HG03039 (cell line): ENCODE measurements around the gene ZNF823.
"Not testable (repeated sequence)": the region's sequence is repeated elsewhere in the genome, so short reads cannot be mapped to it uniquely, and the experiment has no call there.

ENCODE experiments used
- ATAC-seq: cut with Tn5 transposase; IDR thresholded peaks from one replicate; pipeline ENCODE4 v1.9.1; 2021; ENCODE audit warnings: mild to moderate bottlenecking, moderate library complexity; ENCODE audit not compliant: unreplicated experiment

Gene ZNF823

GRCh38 chr19:11684987-11685675, 53.6 kb downstream of the ZNF823 start:
- ATAC-seq: no peak

DNA sequence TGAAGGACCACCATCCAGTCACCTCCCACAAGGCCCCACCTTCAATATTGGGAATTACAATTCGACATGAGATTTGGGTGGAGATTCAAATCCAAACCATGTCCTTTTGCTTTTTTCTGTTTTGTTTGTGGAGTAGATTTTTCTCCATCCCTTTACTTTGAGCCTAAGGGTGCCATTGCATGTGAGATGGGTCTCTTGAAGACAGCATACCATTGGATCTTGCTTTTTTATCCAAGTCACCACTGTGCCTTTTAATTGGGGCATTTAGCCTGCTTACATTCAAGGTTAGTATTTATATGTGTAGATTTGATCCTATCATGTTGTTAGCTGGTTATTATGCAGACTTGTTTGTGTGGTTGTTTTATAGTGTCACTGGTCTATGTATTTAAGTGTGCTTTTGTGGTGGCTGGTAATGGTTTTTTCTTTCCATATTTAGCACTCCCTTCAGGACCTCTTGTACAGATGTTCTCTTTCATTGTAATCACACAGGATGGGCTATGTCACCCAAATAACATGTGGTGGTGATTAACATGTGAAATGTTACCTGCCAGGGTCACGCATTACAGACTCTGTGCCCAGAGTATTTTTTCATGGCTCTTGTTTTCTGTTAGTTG, 58.0 kb downstream of the ZNF823 start:
- ATAC-seq: no peak

- no peak for ATAC-seq
Observed at GRCh38 chr19:11678504-11678903, 60.2 kb downstream of the ZNF823 start.

DNA sequence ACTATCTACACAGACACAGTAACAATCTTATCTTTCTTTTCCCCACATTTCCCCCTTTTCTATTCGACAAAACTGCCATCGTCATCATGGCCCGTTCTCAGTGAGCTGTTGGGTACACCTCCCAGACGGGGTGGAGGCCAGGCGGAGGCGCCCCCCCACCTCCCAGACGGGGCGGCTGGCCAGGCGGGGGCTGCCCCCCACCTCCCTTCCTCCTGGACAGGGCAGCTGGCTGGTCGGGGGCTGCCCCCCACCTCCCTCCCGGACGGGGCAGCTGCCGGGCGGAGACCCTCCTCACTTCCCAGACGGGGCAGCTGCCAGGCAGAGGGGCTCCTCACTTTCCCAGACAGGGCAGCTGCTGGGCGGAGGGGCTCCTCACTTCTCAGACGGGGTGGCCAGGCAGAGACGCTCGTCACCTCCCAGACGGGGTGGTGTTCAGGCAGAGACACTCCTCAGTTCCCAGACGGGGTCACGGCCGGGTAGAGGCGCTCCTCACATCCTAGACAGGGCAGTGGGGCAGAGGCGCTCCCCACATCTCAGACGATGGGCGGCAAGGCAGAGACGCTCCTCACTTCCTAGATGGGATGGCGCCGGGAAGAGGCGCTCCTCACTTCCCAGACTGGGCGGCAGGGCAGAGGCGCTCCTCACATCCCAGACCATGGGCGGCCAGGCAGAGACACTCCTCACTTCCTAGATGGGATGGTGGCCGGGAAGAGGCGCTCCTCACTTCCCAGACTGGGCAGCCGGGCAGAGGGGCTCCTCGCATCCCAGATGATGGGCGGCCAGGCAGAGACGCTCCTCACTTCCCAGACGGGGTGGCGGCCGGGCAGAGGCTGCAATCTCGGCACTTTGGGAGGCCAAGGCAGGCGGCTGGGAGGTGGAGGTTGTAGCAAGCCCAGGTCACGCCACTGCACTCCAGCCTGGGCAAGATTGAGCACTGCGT, 61.8 kb downstream of the ZNF823 start:
- not testable (repeated sequence) for ATAC-seq

GRCh38 chr19:11675569-11675968, 63.2 kb downstream of the ZNF823 start:
- ATAC-seq: no peak

GRCh38 chr19:11674067-11674492, 64.7 kb downstream of the ZNF823 start:
- ATAC-seq: no peak

DNA sequence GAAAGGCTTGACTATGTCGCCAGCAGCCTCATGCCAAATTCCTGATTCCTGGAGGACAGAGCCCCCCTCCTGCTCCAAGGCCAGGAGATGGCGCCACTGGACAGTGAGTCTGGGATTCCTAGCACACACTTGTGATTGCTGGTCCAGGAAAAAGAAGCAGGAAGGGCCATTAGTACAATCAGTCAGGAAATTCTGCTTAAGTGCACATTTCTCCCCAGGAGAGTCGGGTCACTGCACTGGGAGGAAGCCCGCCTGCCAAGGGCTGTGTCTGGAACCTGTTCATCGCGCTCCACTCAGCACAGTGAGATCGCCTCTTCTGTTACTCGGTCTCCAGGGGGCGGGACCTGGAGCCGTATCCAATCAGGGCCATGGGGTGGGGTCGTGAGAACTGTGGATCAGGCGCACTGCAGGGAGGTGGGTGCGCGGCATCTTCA, 65.1 kb downstream of the ZNF823 start:
- no peak for ATAC-seq
